Dedifferentiated amniotic fluid mesenchymal stem cell (primary cell): Measurements from ENCODE around the gene BRINP3.
"Not testable (repeated sequence)": the region's sequence is repeated elsewhere in the genome, so short reads cannot be mapped to it uniquely, and the experiment has no call there.

ENCODE experiments used
- DNase-seq: peaks from one replicate; pipeline ENCODE4 v3.0.0-alpha.2; 2016; ENCODE audit errors: extremely low spot score

Gene BRINP3

GRCh38 chr1:190477762-190478148 lies at the start of gene BRINP3:
BRINP3 (minus strand) TSS chr1:190477864.
- DNase-seq, result no peak

DNA sequence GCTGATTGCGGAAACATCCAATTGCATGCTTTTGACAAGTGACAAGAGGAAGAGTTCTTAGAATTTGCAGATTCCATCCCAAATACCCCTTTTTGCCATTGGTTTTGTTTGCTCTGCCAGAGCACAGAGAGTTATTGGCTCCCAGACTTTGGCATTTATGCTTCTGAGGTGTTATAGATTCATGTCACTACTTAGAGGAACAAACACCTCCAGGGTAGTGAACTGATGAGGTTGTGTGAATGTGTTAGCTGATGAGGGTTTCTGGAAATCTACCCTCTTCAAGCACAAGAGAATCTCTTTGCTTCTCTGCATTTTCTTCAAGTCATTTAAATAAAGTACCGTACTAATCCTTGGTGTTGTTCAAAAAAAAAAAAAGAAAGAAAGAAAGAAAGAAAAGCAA lies 33.9 kb upstream of the BRINP3 start:
- DNase-seq, result no peak

- no peak for DNase-seq
Measured at GRCh38 chr1:190507357-190507756, 29.7 kb upstream of the BRINP3 start.

DNA sequence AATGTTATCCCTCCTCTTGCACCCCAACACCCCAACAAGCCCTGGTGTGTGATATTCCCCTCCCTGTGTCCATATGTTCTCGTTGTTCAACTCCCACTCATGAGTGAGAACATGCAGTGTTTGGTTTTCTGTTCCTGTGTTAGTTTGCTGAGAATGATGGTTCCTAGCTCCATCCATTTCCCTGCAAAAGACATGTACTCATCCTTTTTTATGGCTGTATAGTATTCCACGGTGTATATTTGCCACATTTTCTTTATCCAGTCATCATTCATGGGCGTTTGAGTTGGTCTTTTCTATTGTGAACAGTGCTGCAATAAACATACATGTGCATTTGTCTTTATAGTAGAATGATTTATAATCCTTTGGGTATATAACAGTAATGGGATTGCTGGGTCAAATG lies 26.9 kb upstream of the BRINP3 start:
- DNase-seq, result not testable (repeated sequence)

- DNase-seq, result no peak
Measured at GRCh38 chr1:190497565-190497964, 19.9 kb upstream of the BRINP3 start.

GRCh38 chr1:190494451-190494850 lies 16.8 kb upstream of the BRINP3 start:
- no peak for DNase-seq

DNA sequence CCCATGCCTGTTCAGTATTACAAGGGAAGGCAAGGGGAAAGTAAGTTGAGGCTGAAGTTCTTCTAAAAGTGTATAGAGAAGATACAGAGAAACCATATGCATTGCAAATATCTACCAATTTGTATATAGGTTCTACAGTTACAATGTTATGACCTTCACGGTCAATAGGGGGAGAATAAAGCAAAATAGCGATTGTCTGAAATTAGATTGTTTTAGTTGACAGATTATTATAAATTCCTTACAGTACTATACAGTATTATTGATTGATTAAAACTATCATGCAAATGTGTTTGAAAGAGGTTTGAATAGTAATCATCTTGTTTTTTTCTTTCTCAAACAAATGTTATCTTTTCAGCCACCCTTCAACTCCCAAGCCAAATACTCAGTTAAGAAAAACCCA lies 13.7 kb upstream of the BRINP3 start:
- DNase-seq, result no peak

DNA sequence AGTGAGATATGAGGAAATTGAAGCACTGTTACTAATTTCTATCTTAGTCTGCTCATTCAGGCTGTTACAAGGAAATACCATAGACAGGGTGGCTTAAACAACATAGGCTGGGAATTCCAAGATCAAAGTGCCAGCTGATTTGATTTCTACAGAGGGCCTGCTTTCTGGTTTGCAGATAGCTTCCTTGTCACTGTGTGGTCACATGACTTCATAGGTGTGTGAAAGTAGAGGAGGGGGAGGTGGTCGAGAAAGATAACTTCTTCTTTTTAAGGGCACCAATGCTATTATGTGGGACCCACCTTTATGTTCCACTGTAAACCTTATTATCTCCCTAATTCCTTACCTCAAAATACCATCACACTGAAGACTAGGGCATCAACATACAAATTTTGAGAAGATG lies 6.4 kb upstream of the BRINP3 start:
- DNase-seq, result no peak

GRCh38 chr1:190480231-190480630 lies 2.6 kb upstream of the BRINP3 start:
- no peak for DNase-seq

DNA sequence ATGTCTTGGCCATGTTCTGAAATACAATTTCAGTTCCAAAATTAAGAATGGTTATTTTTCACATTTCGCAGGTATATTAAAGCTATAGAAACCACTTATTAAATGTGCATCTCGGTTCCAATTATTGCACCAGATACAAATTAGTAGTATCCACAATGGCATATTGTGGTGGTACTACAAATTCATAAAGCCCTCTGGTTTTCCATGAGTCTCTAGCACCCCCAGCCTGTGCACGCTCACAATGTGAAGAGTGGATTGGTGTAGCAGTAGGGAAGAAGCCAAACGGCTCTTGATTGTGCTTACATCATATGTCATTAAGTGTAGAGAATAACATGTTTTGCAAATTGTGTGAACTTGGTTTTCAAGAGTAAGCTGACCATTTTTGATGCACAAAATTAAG lies 1.9 kb upstream of the BRINP3 start:
- DNase-seq, result no peak

- DNase-seq, result no peak
Measured at GRCh38 chr1:190479050-190479397, 1.4 kb upstream of the BRINP3 start.

DNA sequence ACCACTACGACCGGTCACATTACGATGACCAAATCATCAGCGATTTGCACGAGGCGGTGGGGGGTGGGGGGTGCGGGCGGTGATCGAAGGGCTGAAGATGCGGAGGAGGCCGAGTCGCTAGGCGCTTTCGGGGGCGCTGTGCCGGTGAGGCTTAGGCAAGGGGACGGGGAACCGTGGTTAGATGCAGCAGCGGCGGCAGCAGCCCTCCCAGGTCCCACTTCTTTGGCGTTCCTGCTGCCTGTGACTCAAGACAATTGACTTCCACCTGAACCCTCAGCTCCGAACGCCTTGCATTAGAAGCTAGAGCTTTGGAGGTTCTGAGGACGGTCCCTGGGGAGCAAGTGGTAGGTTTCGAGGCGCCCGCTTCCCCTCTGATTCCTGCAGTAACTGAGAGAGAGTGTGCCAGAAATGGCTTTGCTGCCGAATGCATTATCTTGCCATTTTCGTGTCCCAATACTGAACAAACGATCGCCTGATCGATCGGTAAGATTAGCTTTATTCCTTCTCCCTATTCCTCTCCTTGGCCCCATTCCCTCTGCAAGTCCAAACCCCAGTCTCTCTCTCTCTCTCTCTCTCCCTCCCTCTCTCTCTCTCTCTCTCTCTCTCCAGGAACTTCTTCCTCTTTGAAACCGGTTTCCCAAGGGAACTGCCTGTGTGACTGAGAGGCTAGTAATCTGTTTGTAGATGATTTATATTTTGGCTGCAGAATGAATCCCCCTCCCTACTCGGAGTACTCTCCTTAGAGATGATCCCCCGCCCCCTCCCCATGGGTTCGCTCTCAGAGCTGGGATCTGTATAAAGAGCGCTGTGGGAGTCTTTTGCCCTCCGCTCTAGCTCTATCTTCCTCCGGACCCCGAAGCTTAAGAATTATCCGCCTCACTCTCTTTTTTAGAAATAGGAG lies 735 bp upstream of the BRINP3 start:
- DNase-seq, result no peak

DNA sequence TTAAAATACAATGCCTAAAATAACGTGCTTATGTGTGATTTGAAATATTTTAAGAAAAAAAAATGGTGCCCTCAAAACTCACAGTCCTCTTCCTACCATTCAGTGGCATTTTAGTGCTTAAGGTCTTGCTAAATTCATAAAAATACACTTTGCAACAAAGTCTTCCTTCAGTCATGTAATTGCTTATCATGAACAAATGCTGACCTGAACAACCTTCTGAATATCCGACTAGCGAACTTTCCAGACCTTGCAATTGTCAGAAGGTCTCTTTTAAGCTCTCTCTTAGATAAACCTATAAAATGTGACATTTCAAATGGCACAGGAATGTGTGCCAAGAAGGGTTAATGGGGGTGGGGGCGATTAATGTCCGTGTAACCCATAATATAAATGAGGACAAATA lies 858 bp downstream of the BRINP3 start:
- DNase-seq, result no peak

DNA sequence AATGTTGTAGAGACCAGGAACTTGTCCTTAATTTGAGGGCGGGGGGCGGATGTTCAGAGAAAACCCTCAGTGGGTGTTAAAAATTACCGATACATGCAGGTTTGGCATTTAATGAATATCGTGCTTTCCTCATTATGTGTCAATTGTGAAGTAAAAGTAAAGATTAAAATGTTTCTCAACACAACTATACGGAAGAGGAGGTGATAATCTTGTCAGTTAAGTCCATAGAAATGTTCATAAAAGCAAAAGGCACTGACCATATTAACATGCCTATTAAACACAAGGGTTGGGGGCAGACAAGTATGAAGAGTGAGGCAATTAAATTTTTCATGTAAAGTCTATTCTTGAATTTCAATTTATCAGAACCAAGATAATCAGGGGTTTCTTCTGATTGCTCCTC lies 1.3 kb downstream of the BRINP3 start:
- no peak for DNase-seq

DNA sequence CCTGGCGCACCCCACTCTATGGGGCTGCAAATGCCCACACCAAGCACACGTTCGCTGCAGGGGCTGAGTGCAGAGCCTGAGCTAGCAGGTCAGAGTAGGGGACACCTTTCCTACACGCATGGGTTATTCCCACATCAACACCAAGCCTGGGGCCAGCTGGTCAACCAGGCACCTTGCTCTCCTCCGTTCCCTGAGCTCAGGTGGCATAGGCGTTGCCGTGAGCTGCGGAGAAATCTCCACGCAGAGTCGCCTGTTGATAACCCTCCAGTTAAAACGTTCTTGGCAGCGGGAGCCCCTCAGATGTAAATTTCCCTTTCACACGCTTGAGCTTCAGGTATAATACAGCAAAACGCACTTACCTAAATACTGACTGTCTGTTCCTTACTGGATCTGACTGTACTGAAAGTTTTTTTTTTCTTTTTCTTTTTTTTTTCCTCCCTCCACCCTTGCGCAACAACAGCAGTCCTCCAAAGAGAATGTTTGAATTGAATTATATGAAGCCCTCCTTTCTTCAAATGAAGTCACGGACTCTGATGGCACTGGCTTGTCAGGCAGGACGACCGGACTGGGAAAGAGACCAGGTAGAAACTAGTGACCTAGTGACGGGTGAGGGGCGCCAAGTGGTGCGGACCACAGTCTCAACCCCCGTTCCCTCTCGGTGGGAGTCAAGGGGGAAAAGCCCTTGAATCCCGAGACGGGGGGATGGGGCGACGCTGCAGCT lies 2.1 kb downstream of the BRINP3 start:
- DNase-seq, result no peak

GRCh38 chr1:190474650-190475211 lies 2.9 kb downstream of the BRINP3 start:
- no peak for DNase-seq

DNA sequence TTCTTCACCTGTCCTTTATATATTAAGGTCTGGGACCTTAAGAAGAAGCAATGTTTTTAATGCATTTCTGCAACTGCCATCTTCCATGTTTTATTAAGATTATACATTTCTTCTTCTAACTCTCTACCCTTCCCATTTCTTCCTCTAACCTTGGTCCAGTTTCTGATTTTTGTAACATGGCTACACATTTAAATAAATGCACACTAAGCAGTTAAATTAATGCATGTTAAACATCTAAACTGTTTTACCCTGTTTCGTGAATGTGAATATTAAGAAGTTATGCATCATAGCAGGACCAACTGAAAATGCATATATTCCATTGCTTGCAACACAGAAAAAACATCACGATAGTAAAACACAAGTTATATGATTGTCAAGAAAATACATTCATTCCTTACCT lies 3.7 kb downstream of the BRINP3 start:
- DNase-seq, result no peak

DNA sequence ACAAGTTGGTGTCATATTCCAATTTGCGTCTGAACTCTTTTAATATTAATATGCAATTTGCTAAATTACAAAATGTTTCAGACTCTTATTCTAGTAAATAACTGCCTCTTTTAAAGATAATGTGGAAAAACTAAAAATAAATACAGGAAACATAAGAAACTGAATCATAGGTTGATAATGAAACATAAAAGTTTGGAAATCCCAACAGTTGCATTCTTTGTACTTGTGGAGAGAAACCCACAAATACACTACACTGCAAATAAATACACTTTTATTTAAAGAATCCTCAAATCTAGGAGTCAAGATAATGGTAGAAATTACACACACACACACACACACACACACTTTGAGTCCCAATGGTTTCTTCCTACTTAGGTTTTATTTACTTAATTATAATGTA lies 5.2 kb downstream of the BRINP3 start:
- no peak for DNase-seq

DNA sequence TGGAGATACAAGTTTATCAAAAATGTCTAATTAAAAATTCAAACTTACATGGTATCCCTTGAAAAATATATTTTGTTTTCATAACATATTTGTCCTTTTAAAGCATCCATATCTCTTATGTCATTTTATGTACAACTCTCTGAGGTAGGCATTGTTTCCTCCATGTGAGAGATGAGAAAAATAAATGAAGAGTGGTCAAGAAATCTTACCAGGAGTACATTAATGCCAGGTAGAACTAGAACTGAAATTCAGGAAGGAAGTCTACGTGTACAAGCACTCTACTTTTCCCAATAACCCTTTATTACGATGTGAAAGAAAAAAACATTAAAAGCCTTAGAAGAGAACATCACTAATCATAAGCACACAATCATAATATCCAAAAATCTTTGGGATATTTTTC lies 5.6 kb downstream of the BRINP3 start:
- no peak for DNase-seq

DNA sequence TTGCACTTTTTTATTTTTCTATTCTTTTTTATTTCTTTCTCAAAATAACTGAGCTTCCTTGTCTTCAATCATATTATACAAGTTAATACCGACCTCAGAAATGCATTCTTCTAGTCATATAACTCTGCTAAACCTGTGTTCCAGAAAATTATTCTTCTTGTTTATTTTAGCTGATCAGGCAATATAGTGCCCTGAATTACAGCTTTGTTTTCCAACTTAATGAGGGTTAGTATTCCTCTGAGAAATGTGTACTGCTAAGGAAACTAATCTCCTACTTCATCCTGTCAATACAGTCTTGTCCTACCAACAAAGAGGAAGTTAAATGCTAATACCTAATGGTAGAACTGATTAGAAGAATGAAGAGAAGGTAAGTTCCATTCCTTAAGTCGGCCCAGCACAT lies 13.0 kb downstream of the BRINP3 start:
- DNase-seq, result no peak

GRCh38 chr1:190456129-190456528 lies 21.5 kb downstream of the BRINP3 start:
- DNase-seq, result no peak

DNA sequence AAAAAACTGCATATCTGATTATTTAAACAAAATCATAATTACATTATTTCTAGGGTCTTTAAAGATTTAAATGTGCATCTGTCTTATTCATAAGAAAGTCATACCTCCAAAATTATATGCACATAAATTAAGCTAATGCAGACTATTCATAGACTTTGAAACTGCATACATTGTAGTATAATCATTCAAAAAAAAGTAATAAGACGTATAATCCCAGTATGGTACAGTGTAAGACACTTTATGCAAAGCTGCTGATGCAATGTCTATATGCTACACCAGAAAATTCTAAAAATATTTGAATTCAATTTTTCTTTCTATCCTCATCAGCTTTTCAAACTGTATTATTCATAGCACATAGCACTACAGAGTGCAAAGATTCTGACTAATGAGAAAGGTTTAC lies 22.0 kb downstream of the BRINP3 start:
- no peak for DNase-seq

- DNase-seq, result no peak
Measured at GRCh38 chr1:190453550-190453949, 24.1 kb downstream of the BRINP3 start.
